ENCODE results near the gene DAPL1.

- TF ChIP-seq EP300 (conservative IDR thresholded peaks at IDR 0.05; ENCODE audit: poor library complexity, severe bottlenecking) (no peak), SMC3 (conservative IDR thresholded peaks at IDR 0.05; ENCODE audit: poor library complexity) (no peak), RAD21 (conservative IDR thresholded peaks at IDR 0.05) (no peak), EZH2 (IDR thresholded peaks at IDR 0.05; ENCODE audit: borderline replicate concordance, insufficient read depth, low read length, poor library complexity, severe bottlenecking) (no peak)
- TF ChIP-seq, protein P1, sequence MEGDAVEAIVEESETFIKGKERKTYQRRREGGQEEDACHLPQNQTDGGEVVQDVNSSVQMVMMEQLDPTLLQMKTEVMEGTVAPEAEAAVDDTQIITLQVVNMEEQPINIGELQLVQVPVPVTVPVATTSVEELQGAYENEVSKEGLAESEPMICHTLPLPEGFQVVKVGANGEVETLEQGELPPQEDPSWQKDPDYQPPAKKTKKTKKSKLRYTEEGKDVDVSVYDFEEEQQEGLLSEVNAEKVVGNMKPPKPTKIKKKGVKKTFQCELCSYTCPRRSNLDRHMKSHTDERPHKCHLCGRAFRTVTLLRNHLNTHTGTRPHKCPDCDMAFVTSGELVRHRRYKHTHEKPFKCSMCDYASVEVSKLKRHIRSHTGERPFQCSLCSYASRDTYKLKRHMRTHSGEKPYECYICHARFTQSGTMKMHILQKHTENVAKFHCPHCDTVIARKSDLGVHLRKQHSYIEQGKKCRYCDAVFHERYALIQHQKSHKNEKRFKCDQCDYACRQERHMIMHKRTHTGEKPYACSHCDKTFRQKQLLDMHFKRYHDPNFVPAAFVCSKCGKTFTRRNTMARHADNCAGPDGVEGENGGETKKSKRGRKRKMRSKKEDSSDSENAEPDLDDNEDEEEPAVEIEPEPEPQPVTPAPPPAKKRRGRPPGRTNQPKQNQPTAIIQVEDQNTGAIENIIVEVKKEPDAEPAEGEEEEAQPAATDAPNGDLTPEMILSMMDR (IDR thresholded peaks at IDR 0.05; ENCODE audit: poor library complexity, severe bottlenecking) = no peak
Observed at GRCh38 chr2:158845444-158845843, 50.3 kb downstream of the DAPL1 start.
